PC-9 (cell line): ENCODE data around the gene FOXK1.

Experiments used
- CTCF ChIP-seq: fragments of 200-600 bp; sonication (generic); conservative IDR thresholded peaks from 2 replicates; pipeline ENCODE4 v1.6.1; 2017; ENCODE audit warnings: mixed run types, antibody characterized with exemption, mild to moderate bottlenecking, moderate library complexity
- EZH2 ChIP-seq: fragments of 200-600 bp; sonication (generic); IDR thresholded peaks from 2 replicates; pipeline ENCODE4 v1.8.0; 2017; ENCODE audit warnings: antibody characterized with exemption, low read depth

GRCh38 chr7:4764402-4765007 lies 82.4 kb downstream of the FOXK1 start:
- TF ChIP-seq CTCF (no peak), EZH2 (no peak)
